ENCODE results near the gene COL6A1.

Gene COL6A1

GRCh38 chr21:45982092-45982757, 655 bp downstream of the COL6A1 start:
- no peak for DNase-seq (ENCODE audit: low spot score)

GRCh38 chr21:45982758-45983648, 1.4 kb downstream of the COL6A1 start:
- no peak for DNase-seq (ENCODE audit: low spot score)

- DNase-seq (ENCODE audit: low spot score), result no peak
Observed at GRCh38 chr21:45983649-45983965, 2.0 kb downstream of the COL6A1 start.

GRCh38 chr21:45983981-45984551, 2.5 kb downstream of the COL6A1 start:
- no peak for DNase-seq (ENCODE audit: low spot score)

- DNase-seq (ENCODE audit: low spot score), result no peak
Observed at GRCh38 chr21:45984584-45985095, 3.1 kb downstream of the COL6A1 start.

- DNase-seq (ENCODE audit: low spot score), result no peak
Observed at GRCh38 chr21:45985471-45986315, 4.1 kb downstream of the COL6A1 start.

- DNase-seq (ENCODE audit: low spot score), result no peak
Observed at GRCh38 chr21:45986316-45987051, 4.9 kb downstream of the COL6A1 start.

- DNase-seq (ENCODE audit: low spot score), result no peak
Observed at GRCh38 chr21:45987121-45987711, 5.6 kb downstream of the COL6A1 start.

- no peak for DNase-seq (ENCODE audit: low spot score)
Observed at GRCh38 chr21:45988366-45989347, 7.1 kb downstream of the COL6A1 start.

- DNase-seq (ENCODE audit: low spot score), result no peak
Observed at GRCh38 chr21:45989355-45990048, 7.9 kb downstream of the COL6A1 start.

GRCh38 chr21:45990049-45990711, 8.6 kb downstream of the COL6A1 start:
- no peak for DNase-seq (ENCODE audit: low spot score)

GRCh38 chr21:45990741-45991605, 9.4 kb downstream of the COL6A1 start:
- no peak for DNase-seq (ENCODE audit: low spot score)

- DNase-seq (ENCODE audit: low spot score), result no peak
Observed at GRCh38 chr21:45991606-45992300, 10.2 kb downstream of the COL6A1 start.

- DNase-seq (ENCODE audit: low spot score), result no peak
Observed at GRCh38 chr21:45992301-45993209, 11.0 kb downstream of the COL6A1 start.

- DNase-seq (ENCODE audit: low spot score), result no peak
Observed at GRCh38 chr21:45993210-45994085, 11.9 kb downstream of the COL6A1 start.

Measured in HuH-7.5 (cell line).